ENCODE results near the gene TOX2. TPM values are rescaled to one million over a fixed set of nuclear protein-coding genes. Genes with fewer than 3 reads are reported as not detected.
A peak's percentile ranks its signal among the peaks of the same experiment; 100 is the strongest.

The TOX2 gene
- total and polyA plus RNA-seq, 2 of the 4 experiments (the other 2 are of a cell fraction): 1.3 to 17.5 TPM

GRCh38 chr20:43917380-43917779 is 2.7 kb downstream of the TOX2 start:
- ChIA-PET POLR2A (ENCODE audit: unreplicated experiment) (no interaction called here), CTCF (interaction anchor here (1.3 kb wide), 1 partner anchor 24 kb away, joined by 4 read pairs; no protein-coding TSS in a partner anchor)
- 100% methylated on average over 1 of the region's 9 CpGs; no CpG with 5 or more reads in 1 of the 2 experiments for WGBS, 2 experiments (ENCODE audit: extremely low coverage in 2 of 2, insufficient read length in 1 of 2)
- H2AK5ac ChIP-seq (ENCODE audit: low read depth, low read length): peak overlapping the region; percentile 59; the same call in 1 of the 2 replicates
- peaks cover 7% of the 10 kb centered on the region for H3K4me1 ChIP-seq (ENCODE audit: control insufficient read depth, insufficient read depth, low read length)
- no peak overlapping the region for H3K18ac ChIP-seq (ENCODE audit: low read depth, low read length)
- H4K20me1 ChIP-seq (ENCODE audit: insufficient read depth, low read length): peaks cover 51% of the 10 kb centered on the region
- in situ Hi-C loops (cut with MboI; ENCODE audit: low sequenced_read_pairs): loop anchor here (10.0 kb wide), 1 partner anchor 163 kb away; no protein-coding TSS in a partner anchor
- H2BK120ac ChIP-seq (ENCODE audit: low read depth, low read length): no peak overlapping the region
- no peak overlapping the region for H3K23ac ChIP-seq (ENCODE audit: low read depth, low read length)
- peak overlapping the region; percentile 64; the same call in 1 of the 2 replicates for H3K9ac ChIP-seq (ENCODE audit: low read depth, low read length)
- H3K9me1 ChIP-seq (ENCODE audit: insufficient read depth, low read length): peaks cover 24% of the 10 kb centered on the region
- H3K27me3 ChIP-seq (ENCODE audit: control insufficient read depth, insufficient read depth, low read length): no peaks in the 10 kb centered on the region
- 0 out of 2 replicates have a peak overlapping the region, but pooled peaks have one; percentile 28 for H3K4ac ChIP-seq (ENCODE audit: low read depth, low read length)
- peak overlapping the region; percentile 89; the same call in 1 of the 2 replicates for H3K4me2 ChIP-seq (ENCODE audit: low read depth, low read length)
- no peak overlapping the region for H3K56ac ChIP-seq (ENCODE audit: extremely low read depth, insufficient read depth, low read length)
- 0 out of 2 replicates have a peak overlapping the region, but pooled peaks have one; percentile 17 for H4K91ac ChIP-seq (ENCODE audit: insufficient read depth, low read depth, low read length)
- BruUV-seq (replicated peaks): no TSS peak
- TF ChIP-seq USF2 (IDR thresholded peaks at IDR 0.05; ENCODE audit: low read depth, low read length): no peak
- TF ChIP-seq RAD21 (IDR thresholded peaks at IDR 0.05; ENCODE audit: low read length): no peak
- TF ChIP-seq MXI1 (IDR thresholded peaks at IDR 0.05; ENCODE audit: borderline replicate concordance, low read depth, low read length): no peak
- no peak for TF ChIP-seq MAZ (IDR thresholded peaks at IDR 0.05; ENCODE audit: borderline replicate concordance, low read depth, low read length)
- no peak for TF ChIP-seq NFE2L2 (IDR thresholded peaks at IDR 0.05; ENCODE audit: low read depth, low read length)
- TF ChIP-seq SMC3 (IDR thresholded peaks at IDR 0.05; ENCODE audit: low read depth, low read length): no peak
- no peak for TF ChIP-seq BHLHE40 (IDR thresholded peaks at IDR 0.05; ENCODE audit: low read depth, low read length)
- no peak for TF ChIP-seq RFX5 (IDR thresholded peaks at IDR 0.05; ENCODE audit: low read depth, low read length)
- no peak for TF ChIP-seq MAFK (IDR thresholded peaks at IDR 0.05; ENCODE audit: low read depth, low read length)
- no peak for TF ChIP-seq CHD1 (IDR thresholded peaks at IDR 0.05; ENCODE audit: low read depth, low read length)
- no peak overlapping the region; a peak in 2 of 4 replicates for H4K8ac ChIP-seq (ENCODE audit: low read depth in 2 of 2, low read length in 2 of 2)
- no peak for DNase-seq
- intact Hi-C loops (cut with micrococcal nuclease): loop anchor here (2.0 to 5.0 kb wide), 2 partner anchors 21 to 165 kb away; no protein-coding TSS in a partner anchor
- peaks cover 32 to 70% of the 10 kb centered on the region in 2 experiments for H3K79me1 ChIP-seq (ENCODE audit: low read depth in 1 of 2, low read length in 2 of 2)
- no peak overlapping the region for H2BK15ac ChIP-seq (ENCODE audit: low read depth, low read length)
- H3K9me3 ChIP-seq (ENCODE audit: control insufficient read depth, insufficient read depth, low read length): peaks cover 6% of the 10 kb centered on the region
- no peak overlapping the region for H2AK9ac ChIP-seq (replicated peaks; ENCODE audit: low read depth, low read length, poor library complexity)
- H3K36me3 ChIP-seq (ENCODE audit: control insufficient read depth, insufficient read depth, low read length): no peaks in the 10 kb centered on the region
- H2BK20ac ChIP-seq (ENCODE audit: low read depth, low read length): no peak overlapping the region
- no peak overlapping the region for H2BK5ac ChIP-seq (ENCODE audit: low read depth, low read length, poor library complexity, severe bottlenecking)
- H2AFZ ChIP-seq (replicated peaks; ENCODE audit: low read length, poor library complexity): no peak overlapping the region
- dilution Hi-C loops (cut with HindIII; ENCODE audit: low sequenced_read_pairs, unreplicated experiment): no loop called here
- H3K27ac ChIP-seq (ENCODE audit: insufficient read depth, low read length): no peak overlapping the region
- no peak overlapping the region for H3K14ac ChIP-seq (replicated peaks; ENCODE audit: low read depth, low read length)
- no peak for ATAC-seq (ENCODE audit: low read depth)
- H3K4me3 ChIP-seq (ENCODE audit: insufficient read depth, low read depth, low read length): no peak overlapping the region
- H4K5ac ChIP-seq (ENCODE audit: low read depth, low read length): no peak overlapping the region

Measured in IMR-90 (cell line).